Calu3 (cell line): ENCODE results near the gene ADAT3. TPM values are rescaled to one million over a fixed set of nuclear protein-coding genes. Genes with fewer than 3 reads are reported as not detected.

Experiments used
- BruUV-seq: library from RNA; stranded (reverse); fragments of 400-500 nt; replicated peaks from 2 replicates; lab custom pipeline; 2021; lab: Mats Ljungman, UMichigan
- CTCF ChIA-PET: fragments of 300-600 bp; sonication (Branson Sonifier 250); formaldehyde crosslinking; loops from one replicate; lab custom pipeline; 2022; ENCODE audit warnings: antibody characterized with exemption; lab: Charles Lee
- DNase-seq: peaks from one replicate; pipeline ENCODE4 v3.0.0; 2022
- H3K27ac Mint-ChIP-seq: one replicate; pipeline ENCODE4 v1.8.0; 2022; ENCODE audit warnings: mixed read lengths; ENCODE audit not compliant: unreplicated experiment
- H3K27me3 Mint-ChIP-seq: one replicate; pipeline ENCODE4 v1.8.0; 2022; ENCODE audit warnings: mixed read lengths; ENCODE audit not compliant: unreplicated experiment
- H3K36me3 Mint-ChIP-seq: one replicate; pipeline ENCODE4 v1.8.0; 2022; ENCODE audit warnings: mild to moderate bottlenecking, moderate library complexity, mixed read lengths; ENCODE audit not compliant: insufficient read depth, unreplicated experiment
- H3K4me1 Mint-ChIP-seq: one replicate; pipeline ENCODE4 v1.8.0; 2022; ENCODE audit warnings: mild to moderate bottlenecking, low read depth, mixed read lengths; ENCODE audit not compliant: unreplicated experiment
- H3K4me3 Mint-ChIP-seq: one replicate; pipeline ENCODE4 v1.8.0; 2022; ENCODE audit warnings: mild to moderate bottlenecking, low read depth, moderate library complexity, mixed read lengths; ENCODE audit not compliant: unreplicated experiment
- H3K9me3 Mint-ChIP-seq: one replicate; pipeline ENCODE4 v1.8.0; 2022; ENCODE audit warnings: low read depth, mixed read lengths; ENCODE audit not compliant: unreplicated experiment
- intact Hi-C: fragments of 100-400 bp; cut with micrococcal nuclease; formaldehyde crosslinking; loops from one replicate; pipeline ENCODE4 v1.10.0; 2022; ENCODE audit not compliant: unreplicated experiment
- total RNA-seq: library from RNA; stranded (reverse); gene quantifications from 2 replicates; pipeline ENCODE4 v1.2.3, GENCODE V29; 2022
- TF ChIP-seq, protein P1 (sequence below): fragments of 200-600 bp; IDR thresholded peaks from one replicate; pipeline ENCODE4 v1.8.0; 2022; ENCODE audit warnings: antibody characterized with exemption; ENCODE audit not compliant: unreplicated experiment

Gene ADAT3
- total RNA-seq, 1 experiment from 2014 or later: 6.7 TPM

DNA sequence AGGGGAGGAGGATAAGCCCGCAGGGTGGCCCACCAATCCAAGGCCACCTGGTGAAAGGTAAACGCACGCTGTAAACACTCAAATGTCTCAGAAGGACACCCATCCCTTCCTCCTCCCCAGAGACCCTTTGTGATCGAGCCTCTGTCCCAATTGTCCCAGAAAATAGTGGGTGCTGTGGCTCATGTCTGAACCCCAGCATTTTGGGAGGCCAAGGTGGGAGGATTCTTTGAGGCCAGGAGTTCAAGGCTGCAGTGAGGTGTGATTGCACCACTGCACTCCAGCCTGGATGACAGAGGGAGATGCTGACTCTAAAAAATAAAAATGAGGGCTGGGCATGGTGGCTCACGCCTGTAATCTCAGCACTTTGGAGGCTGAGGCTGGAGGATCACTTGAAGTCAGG, 16.8 kb upstream of the ADAT3 start:
- TF ChIP-seq, protein P1, sequence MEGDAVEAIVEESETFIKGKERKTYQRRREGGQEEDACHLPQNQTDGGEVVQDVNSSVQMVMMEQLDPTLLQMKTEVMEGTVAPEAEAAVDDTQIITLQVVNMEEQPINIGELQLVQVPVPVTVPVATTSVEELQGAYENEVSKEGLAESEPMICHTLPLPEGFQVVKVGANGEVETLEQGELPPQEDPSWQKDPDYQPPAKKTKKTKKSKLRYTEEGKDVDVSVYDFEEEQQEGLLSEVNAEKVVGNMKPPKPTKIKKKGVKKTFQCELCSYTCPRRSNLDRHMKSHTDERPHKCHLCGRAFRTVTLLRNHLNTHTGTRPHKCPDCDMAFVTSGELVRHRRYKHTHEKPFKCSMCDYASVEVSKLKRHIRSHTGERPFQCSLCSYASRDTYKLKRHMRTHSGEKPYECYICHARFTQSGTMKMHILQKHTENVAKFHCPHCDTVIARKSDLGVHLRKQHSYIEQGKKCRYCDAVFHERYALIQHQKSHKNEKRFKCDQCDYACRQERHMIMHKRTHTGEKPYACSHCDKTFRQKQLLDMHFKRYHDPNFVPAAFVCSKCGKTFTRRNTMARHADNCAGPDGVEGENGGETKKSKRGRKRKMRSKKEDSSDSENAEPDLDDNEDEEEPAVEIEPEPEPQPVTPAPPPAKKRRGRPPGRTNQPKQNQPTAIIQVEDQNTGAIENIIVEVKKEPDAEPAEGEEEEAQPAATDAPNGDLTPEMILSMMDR: no peak
- DNase-seq: no peak
- no TSS peak for BruUV-seq
- Mint-ChIP-seq H3K27me3 (no peaks in the 10 kb centered on the region), H3K4me1 (peaks cover 14% of the 10 kb centered on the region), H3K27ac (no peak overlapping the region), H3K36me3 (peaks cover 19% of the 10 kb centered on the region), H3K9me3 (no peaks in the 10 kb centered on the region), H3K4me3 (no peak overlapping the region)
- intact Hi-C loops: no loop called here
- CTCF ChIA-PET: no interaction called here

DNA sequence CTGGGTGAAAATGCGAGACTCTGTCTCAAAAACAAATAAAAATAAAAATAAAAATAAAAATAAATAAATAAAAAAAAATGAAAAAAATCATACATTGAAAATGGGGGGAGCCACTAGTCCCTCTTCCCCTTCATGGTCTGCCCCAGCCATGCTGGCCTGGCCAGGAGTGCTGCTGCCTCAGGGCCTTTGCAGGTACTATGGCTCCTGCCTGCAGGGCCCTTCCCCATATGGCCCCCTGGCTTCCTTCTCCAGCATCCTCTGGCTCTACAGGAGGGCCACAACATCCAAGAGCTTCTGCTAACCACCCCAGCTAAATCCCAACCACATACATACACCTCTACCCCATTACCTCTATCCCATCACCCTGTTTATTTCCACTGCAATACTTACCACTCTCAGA, 15.3 kb upstream of the ADAT3 start:
- H3K4me3 Mint-ChIP-seq: no peak overlapping the region

DNA sequence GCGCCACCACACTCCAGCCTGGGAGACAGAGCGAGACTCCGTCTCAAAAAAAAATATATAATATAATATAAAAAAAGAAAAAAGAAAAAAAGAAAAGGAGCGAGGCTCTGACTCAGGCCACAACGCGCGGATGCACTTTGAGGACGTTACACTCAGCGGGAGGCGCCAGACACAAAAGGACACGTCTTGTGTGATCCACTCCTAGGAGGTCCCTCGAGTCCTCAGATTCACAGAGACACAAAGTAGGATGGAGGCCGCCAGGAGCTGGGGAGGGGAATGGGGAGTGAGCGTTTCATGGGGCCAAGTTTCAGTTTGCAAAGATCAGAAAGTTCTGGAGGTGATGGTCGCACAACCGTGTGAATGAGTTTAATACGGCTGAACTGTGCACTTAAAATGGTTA, 11.4 kb upstream of the ADAT3 start:
- no peaks in the 10 kb centered on the region for H3K9me3 Mint-ChIP-seq
- CTCF ChIA-PET: no interaction called here
- no TSS peak for BruUV-seq
- TF ChIP-seq, protein P1: no peak
- H3K4me1 Mint-ChIP-seq: no peaks in the 10 kb centered on the region
- H3K36me3 Mint-ChIP-seq: peaks cover 8% of the 10 kb centered on the region
- H3K4me3 Mint-ChIP-seq: no peak overlapping the region
- H3K27me3 Mint-ChIP-seq: no peaks in the 10 kb centered on the region
- intact Hi-C loops: no loop called here
- no peak for DNase-seq
- no peak overlapping the region for H3K27ac Mint-ChIP-seq

More for the DNA sequence above, 15.3 kb upstream of the ADAT3 start:
- no TSS peak for BruUV-seq
- Mint-ChIP-seq H3K27ac (no peak overlapping the region), H3K9me3 (no peaks in the 10 kb centered on the region), H3K27me3 (no peaks in the 10 kb centered on the region), H3K36me3 (peaks cover 7% of the 10 kb centered on the region), H3K4me1 (no peaks in the 10 kb centered on the region)
- intact Hi-C loops: no loop called here
- CTCF ChIA-PET: no interaction called here
- no peak for DNase-seq
- TF ChIP-seq, protein P1: no peak

DNA sequence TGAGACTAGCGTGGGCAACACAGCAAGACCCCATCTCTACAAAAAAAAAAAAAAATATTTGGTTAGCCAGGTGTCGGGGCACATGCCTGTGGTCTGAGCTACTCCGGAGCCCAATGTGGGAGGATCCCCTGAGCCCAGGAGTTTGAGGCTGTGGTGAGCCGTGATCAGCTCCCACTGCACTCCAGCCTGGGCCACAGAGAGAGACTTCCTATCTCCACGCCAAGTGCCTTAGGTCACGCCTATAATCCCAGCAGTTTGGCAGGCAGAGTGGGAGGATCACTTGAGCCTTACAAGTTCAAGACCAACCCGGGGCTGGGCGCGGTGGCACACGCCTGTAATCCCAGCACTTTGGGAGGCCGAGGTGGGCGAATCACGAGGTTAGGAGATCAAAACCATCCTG, 8.7 kb upstream of the ADAT3 start:
- CTCF ChIA-PET: interaction anchor here (0.6 to 0.7 kb wide), 2 partner anchors 30 to 876 kb away, joined by 3 to 4 read pairs; no protein-coding TSS in a partner anchor
- no peak for DNase-seq

More for the DNA sequence above, 8.7 kb upstream of the ADAT3 start:
- H3K27me3 Mint-ChIP-seq: no peaks in the 10 kb centered on the region
- no TSS peak for BruUV-seq
- no peak overlapping the region for H3K27ac Mint-ChIP-seq
- H3K9me3 Mint-ChIP-seq: no peaks in the 10 kb centered on the region
- intact Hi-C loops: no loop called here
- H3K4me3 Mint-ChIP-seq: no peak overlapping the region
- peaks cover 8% of the 10 kb centered on the region for H3K36me3 Mint-ChIP-seq
- no peaks in the 10 kb centered on the region for H3K4me1 Mint-ChIP-seq
- TF ChIP-seq, protein P1: no peak
